SJCRH30 (cell line): ENCODE data around the gene CAMTA1. TPM values are rescaled to one million over a fixed set of nuclear protein-coding genes. Genes with fewer than 3 reads are reported as not detected.
A peak's percentile ranks its signal among the peaks of the same experiment; 100 is the strongest.

ENCODE experiments used
- DNase-seq, 2 experiments: peaks; one replicate each; pipeline ENCODE4 v3.0.0-alpha.2; 2015 to 2020
- H3K27ac ChIP-seq: fragments of 250-450 bp; sonication (Bioruptor Pico); 2 replicates; pipeline ENCODE4 v1.5.1; 2020; ENCODE audit warnings: mild to moderate bottlenecking, moderate library complexity
- H3K27me3 ChIP-seq: fragments of 250-450 bp; sonication (Bioruptor Pico); 2 replicates; pipeline ENCODE4 v1.5.1; 2020; ENCODE audit warnings: mild to moderate bottlenecking, moderate library complexity
- H3K36me3 ChIP-seq: fragments of 250-450 bp; sonication (Bioruptor Pico); 2 replicates; pipeline ENCODE4 v1.5.1; 2020; ENCODE audit warnings: mild to moderate bottlenecking, moderate library complexity
- H3K4me1 ChIP-seq: fragments of 250-450 bp; sonication (Bioruptor Pico); 2 replicates; pipeline ENCODE4 v1.5.1; 2020; ENCODE audit warnings: mild to moderate bottlenecking, moderate library complexity
- H3K4me3 ChIP-seq: fragments of 250-450 bp; sonication (Bioruptor Pico); 2 replicates; pipeline ENCODE4 v1.5.1; 2020; ENCODE audit warnings: mild to moderate bottlenecking, moderate library complexity
- H3K9me3 ChIP-seq: fragments of 250-450 bp; sonication (Bioruptor Pico); replicated peaks from 2 replicates; pipeline ENCODE4 v1.5.1; 2020; ENCODE audit warnings: mild to moderate bottlenecking, moderate library complexity
- total RNA-seq: library from RNA; depleted of rRNA; stranded (reverse); fragments of >200 nt; shearing (Covaris generic); gene quantifications from 2 replicates; pipeline ENCODE4 v1.2.3, GENCODE V29; 2014

The CAMTA1 gene
- total RNA-seq, 1 experiment from 2014 or later = 153 TPM

GRCh38 chr1:7543718-7544090 lies 758.5 kb downstream of the CAMTA1 start:
- peaks cover 6% of the 10 kb centered on the region; the same call in 1 of the 2 replicates for H3K4me1 ChIP-seq
- H3K9me3 ChIP-seq = peaks cover 11% of the 10 kb centered on the region; the same call in 1 of the 2 replicates
- H3K27me3 ChIP-seq = no peaks in the 10 kb centered on the region
- H3K27ac ChIP-seq = no peak overlapping the region
- DNase-seq = no peak
- no peaks in the 10 kb centered on the region for H3K36me3 ChIP-seq
- H3K4me3 ChIP-seq = no peak overlapping the region

DNA sequence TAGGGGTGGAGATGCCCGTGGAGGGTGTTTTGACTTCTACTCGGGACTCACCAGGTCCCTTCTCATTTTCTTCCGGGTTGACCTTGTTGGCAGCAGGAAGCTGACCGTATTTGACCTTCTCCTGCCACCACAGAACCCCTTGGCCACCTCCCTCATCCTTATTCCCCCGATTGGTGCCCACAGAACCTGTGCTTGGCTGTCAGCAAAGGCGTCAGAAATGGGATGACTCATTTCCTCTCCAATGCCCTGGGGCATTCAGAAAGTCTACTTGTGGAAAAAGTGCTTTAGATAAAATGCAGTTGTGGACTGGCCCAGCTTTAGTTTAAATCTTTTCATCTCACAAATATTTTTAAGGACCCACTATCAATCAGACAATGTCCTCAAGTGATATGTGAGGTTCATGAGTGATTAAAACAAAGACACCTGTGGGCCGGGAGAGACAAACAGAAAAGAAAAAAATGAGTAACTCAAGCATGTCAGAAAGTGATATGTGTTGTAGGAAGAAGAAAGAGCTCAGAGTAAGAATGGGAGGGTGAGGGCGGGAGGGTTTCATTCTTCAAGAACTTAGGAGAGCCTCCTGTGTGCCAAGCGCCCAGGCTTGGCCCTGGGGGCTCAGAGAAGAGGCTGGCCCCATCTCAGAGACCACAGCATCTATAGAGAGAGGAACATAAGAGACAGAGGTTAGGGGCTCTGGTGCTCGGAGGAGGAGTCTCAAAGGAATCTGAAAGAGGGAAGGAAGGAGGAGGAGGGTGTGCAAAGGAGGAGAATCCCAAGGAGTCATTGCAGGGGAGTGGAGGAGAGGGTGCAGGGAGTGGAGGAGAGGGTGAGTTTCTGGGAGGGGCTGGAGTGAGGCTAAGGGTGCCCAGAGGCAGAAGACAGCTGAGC lies 764.3 kb downstream of the CAMTA1 start:
- Histone ChIP-seq H3K36me3 (no peaks in the 10 kb centered on the region), H3K9me3 (peaks cover 9% of the 10 kb centered on the region), H3K4me3 (peak overlapping the region; percentile 18), H3K27me3 (no peaks in the 10 kb centered on the region), H3K4me1 (peaks cover 17% of the 10 kb centered on the region), H3K27ac (peak overlapping the region; percentile 65)
- peak; percentile 82 to 88 for DNase-seq

DNA sequence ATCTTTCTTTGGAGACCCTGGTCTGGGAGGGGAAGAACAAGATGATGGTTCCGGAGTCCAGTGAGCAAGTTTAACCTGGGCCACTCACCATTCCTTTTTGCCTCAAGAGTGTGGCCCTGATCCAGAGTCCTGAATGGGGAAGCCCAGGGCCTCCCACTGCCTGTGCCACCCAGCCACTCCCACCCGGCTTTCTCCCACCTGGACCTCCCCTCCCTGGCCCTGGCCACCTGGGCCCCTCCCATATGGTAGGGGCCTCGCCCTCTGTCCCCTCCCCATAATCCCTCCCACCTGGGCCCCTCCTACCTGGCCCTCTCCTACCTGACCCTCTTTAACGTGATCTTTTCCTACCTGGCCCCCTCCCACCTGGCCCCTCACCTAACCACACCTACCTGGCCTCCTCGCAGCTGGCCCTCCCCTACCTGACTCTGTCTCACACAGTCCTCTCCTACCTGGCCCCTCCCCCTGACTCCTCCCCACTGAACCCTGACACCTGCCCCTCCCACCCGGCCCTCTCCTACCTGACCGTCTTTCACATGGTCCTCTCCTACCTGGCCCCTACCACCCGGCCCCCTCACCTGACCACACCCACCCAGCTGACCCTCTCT lies 765.1 kb downstream of the CAMTA1 start:
- Histone ChIP-seq H3K9me3 (peaks cover 4% of the 10 kb centered on the region), H3K27ac (peak overlapping the region; percentile 65), H3K27me3 (no peaks in the 10 kb centered on the region), H3K36me3 (no peaks in the 10 kb centered on the region), H3K4me1 (peaks cover 26% of the 10 kb centered on the region), H3K4me3 (no peak overlapping the region)
- no peak for DNase-seq

DNA sequence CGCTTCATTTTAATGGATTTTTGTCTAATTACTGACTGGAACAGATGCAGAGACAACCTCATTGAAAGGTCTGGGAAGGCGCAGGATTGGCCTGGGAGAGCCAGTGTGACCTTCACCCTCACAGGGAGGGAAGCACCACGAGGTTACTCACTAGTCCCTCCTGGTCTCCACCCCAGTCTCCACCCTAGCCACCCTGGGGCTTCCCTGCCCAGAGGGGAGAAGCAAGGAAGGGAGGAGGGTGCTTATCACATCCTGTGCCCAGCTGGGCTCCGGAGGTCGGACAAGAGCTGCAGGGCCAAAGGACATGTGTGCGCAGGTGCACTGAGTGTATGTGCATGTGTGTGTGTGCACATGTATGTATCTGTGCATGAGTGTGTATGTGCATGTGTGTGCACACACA lies 765.7 kb downstream of the CAMTA1 start:
- peaks cover 32% of the 10 kb centered on the region for H3K4me1 ChIP-seq
- peaks cover 3% of the 10 kb centered on the region; the same call in 1 of the 2 replicates for H3K9me3 ChIP-seq
- no peak for DNase-seq
- no peak overlapping the region for H3K27ac ChIP-seq
- no peak overlapping the region for H3K4me3 ChIP-seq
- H3K27me3 ChIP-seq = no peaks in the 10 kb centered on the region
- H3K36me3 ChIP-seq = no peaks in the 10 kb centered on the region

- no peak overlapping the region for H3K4me3 ChIP-seq
- peaks cover 3% of the 10 kb centered on the region; the same call in 1 of the 2 replicates for H3K9me3 ChIP-seq
- H3K4me1 ChIP-seq = peaks cover 36% of the 10 kb centered on the region
- no peak for DNase-seq
- no peaks in the 10 kb centered on the region for H3K27me3 ChIP-seq
- no peaks in the 10 kb centered on the region for H3K36me3 ChIP-seq
- H3K27ac ChIP-seq = no peak overlapping the region
Measured at GRCh38 chr1:7551442-7551841, 766.2 kb downstream of the CAMTA1 start.

GRCh38 chr1:7552402-7552801 lies 767.1 kb downstream of the CAMTA1 start:
- H3K27ac ChIP-seq = no peak overlapping the region
- no peaks in the 10 kb centered on the region for H3K27me3 ChIP-seq
- H3K4me1 ChIP-seq = peaks cover 38% of the 10 kb centered on the region
- H3K9me3 ChIP-seq = no peaks in the 10 kb centered on the region; the same call in 1 of the 2 replicates
- no peak overlapping the region for H3K4me3 ChIP-seq
- no peaks in the 10 kb centered on the region for H3K36me3 ChIP-seq
- DNase-seq = no peak

DNA sequence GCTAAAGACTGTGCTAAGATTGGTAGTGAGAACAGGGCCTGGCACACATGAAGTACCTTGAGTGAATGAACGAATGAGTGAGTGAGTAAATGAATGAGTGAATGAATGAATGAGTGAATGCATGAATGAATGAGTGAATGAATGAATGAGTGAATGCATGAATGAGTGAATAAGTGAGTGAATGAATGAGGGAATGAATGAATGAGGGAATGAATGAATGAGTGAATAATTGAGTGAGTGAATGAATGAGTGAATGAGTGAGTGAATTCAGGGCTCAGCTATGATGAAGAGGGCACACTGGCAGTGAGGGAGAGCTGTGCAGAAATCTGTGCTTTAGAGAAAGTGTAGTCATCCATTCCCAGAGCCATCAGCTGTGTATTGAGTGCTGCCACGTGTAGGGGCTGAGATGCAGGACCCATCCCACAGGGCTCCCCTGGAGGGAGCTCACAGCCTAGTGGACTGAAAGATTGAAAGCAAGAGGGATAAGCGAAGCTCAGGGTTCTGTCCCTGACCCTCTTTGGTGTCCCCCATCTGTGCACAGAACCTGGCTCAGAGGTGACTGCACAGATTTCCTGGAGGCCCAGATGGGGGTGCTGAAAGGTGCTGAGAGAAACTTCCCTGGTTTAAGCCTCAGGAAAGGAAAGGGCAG lies 767.9 kb downstream of the CAMTA1 start:
- Histone ChIP-seq H3K4me1 (peaks cover 41% of the 10 kb centered on the region), H3K36me3 (no peaks in the 10 kb centered on the region), H3K27me3 (peaks cover 2% of the 10 kb centered on the region; the same call in 1 of the 2 replicates), H3K4me3 (no peak overlapping the region), H3K27ac (no peak overlapping the region), H3K9me3 (no peaks in the 10 kb centered on the region; the same call in 1 of the 2 replicates)
- no peak for DNase-seq

DNA sequence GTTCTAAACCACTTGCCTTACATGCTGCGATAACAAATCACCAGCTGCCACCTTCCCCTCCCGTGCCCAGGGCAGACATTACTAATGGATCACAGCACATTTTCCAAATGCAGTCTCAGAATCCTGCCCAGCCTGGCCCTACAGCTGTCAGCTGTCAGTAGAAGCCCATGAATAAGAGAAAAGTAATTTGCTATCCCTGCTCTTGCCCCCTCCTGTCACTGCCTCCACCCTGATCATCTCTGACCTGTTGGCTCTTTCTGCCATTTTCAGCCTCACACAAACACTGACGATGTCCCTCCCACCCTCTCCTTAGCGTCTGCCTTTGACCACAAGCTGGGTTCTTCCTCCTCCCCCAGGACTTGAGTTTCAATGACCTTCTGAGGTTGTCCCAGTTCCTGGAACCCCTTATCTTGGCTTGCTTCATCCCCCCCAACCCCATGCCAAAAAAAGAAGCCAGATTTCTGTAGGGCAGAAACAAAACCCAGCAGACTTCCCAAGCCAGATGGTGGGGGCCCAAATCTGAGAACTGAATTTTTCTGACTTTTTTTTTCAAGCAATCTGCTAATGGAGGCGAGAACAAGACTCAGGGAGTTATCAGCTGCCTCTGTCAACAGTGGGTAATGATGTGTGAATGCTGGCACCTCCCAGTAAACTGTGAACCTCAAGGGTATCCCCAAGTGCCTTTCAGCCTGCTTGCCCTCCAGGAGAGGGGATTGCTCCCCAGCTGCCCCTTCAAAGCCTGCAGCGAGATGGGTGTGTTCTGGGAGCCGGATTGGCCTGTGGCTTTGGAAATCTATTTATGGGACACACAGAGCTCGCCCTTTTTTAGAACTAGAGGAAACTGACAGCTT lies 769.4 kb downstream of the CAMTA1 start:
- H3K4me3 ChIP-seq = no peak overlapping the region
- no peaks in the 10 kb centered on the region for H3K36me3 ChIP-seq
- peaks cover 13% of the 10 kb centered on the region; the same call in 1 of the 2 replicates for H3K27me3 ChIP-seq
- peak overlapping the region; percentile 56 for H3K27ac ChIP-seq
- H3K9me3 ChIP-seq = no peaks in the 10 kb centered on the region; the same call in 1 of the 2 replicates
- peaks cover 39% of the 10 kb centered on the region for H3K4me1 ChIP-seq
- DNase-seq = peak; percentile 66 to 72

DNA sequence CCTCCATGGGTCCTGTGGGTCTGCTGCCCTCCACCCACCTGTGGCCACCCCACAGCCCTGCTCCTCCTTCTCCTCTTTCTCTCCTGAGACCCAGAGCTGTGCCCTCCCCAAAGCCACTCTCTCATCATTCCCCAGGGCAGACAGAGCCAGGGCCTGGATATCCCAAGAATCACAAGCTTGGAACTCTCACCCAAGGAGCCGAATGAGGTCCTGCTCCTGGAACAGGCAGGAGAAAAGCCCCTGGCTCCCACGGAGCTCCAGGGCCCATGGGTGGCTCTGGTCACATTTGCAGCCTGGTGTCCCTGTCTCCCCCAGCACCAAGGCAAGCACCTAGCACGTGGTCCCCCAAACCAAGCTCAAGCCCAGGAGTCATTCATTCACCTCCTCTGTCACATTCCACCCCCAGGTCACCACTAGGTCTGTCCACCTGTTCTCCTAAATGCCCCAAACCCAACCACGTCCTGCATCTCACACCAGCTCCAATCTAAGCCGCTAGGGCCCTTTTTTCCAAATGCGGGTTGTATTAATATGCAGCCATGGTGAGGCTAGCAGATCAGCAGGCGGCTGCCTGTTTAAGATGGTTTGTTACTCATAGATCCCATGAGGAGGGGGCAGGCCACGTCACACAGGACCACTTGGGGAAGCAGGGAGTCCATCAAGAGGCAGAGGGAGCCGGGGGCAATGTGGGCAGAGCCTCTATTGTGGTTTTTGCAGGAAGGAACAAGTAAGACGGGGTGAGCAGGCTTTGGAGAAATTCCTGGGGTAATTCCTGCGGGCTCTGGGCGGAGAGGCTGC lies 770.3 kb downstream of the CAMTA1 start:
- Histone ChIP-seq H3K9me3 (no peaks in the 10 kb centered on the region; the same call in 1 of the 2 replicates), H3K27me3 (peaks cover 13% of the 10 kb centered on the region; the same call in 1 of the 2 replicates), H3K4me3 (no peak overlapping the region), H3K36me3 (no peaks in the 10 kb centered on the region), H3K27ac (peak overlapping the region; percentile 56), H3K4me1 (peaks cover 31% of the 10 kb centered on the region)
- peak; percentile 67 to 76 for DNase-seq

GRCh38 chr1:7557301-7557891 lies 772.1 kb downstream of the CAMTA1 start:
- peaks cover 28% of the 10 kb centered on the region for H3K4me1 ChIP-seq

GRCh38 chr1:7558041-7558461 lies 772.8 kb downstream of the CAMTA1 start:
- Histone ChIP-seq H3K27ac (no peak overlapping the region), H3K4me3 (no peak overlapping the region), H3K27me3 (peaks cover 13% of the 10 kb centered on the region; the same call in 1 of the 2 replicates), H3K36me3 (no peaks in the 10 kb centered on the region), H3K4me1 (peaks cover 28% of the 10 kb centered on the region), H3K9me3 (no peaks in the 10 kb centered on the region; the same call in 1 of the 2 replicates)
- DNase-seq = peak in 1 of 2 experiments; percentile 28

More at GRCh38 chr1:7557301-7557891, 772.1 kb downstream of the CAMTA1 start:
- no peaks in the 10 kb centered on the region; the same call in 1 of the 2 replicates for H3K9me3 ChIP-seq
- no peaks in the 10 kb centered on the region for H3K36me3 ChIP-seq
- H3K4me3 ChIP-seq = no peak overlapping the region
- peaks cover 13% of the 10 kb centered on the region; the same call in 1 of the 2 replicates for H3K27me3 ChIP-seq
- peak in 1 of 2 experiments; percentile 43 for DNase-seq
- no peak overlapping the region for H3K27ac ChIP-seq

- no peak overlapping the region for H3K27ac ChIP-seq
- H3K27me3 ChIP-seq = peaks cover 13% of the 10 kb centered on the region
Measured at GRCh38 chr1:7558481-7558880, 773.2 kb downstream of the CAMTA1 start.

More at GRCh38 chr1:7558481-7558880, 773.2 kb downstream of the CAMTA1 start:
- Histone ChIP-seq H3K4me3 (no peak overlapping the region), H3K9me3 (no peaks in the 10 kb centered on the region; the same call in 1 of the 2 replicates), H3K4me1 (peaks cover 28% of the 10 kb centered on the region), H3K36me3 (no peaks in the 10 kb centered on the region)
- no peak for DNase-seq
